NCI-H524 (cell line): ENCODE data around the gene CCS.
"Not testable (repeated sequence)": the region's sequence is repeated elsewhere in the genome, so short reads cannot be mapped to it uniquely, and the experiment has no call there.

Source experiments
- DNase-seq, 2 experiments: peaks; one replicate each; lab custom pipeline; 2025; lab: John Stamatoyannopoulos, UW

Gene CCS

DNA sequence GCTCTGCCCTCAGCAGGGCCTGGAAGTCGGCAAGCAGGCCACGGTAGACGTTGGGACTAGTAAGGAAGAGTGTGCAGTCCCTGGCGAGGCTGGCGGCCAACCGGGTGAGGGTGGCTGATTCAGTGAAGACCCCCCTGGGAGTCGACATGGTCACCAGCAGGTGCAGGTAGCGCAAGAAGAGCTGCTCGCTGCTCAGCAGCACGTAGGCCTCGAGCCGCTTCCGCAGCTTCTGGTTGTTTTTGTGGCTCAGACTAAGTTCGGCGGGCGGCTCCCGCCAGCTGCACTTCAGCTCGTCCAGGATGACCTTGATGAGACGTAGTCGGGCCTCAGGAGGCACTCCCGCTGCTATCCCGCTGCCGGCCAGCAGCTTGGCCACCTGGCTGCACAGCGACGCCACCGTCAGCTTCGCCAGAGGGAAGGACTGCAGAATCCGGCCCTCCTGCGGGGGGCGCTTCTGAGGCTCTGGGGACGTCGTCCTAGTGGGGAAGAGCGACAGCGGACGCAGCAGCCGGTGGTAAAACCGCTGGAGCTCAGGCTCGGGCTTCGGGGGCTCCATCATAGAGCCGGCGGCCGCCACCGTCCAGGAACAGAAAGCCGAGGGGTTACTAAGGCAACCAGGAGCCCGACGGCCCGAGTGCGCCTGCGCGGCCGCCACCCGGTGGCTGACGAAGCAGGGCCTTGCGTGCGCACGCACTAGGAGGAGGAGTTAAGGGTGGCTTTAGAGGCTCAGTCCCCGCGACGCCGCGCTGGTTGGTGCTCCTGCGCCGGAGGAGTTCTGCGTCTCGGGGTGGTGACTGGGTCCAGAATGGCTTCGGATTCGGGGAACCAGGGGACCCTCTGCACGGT lies at the start of gene CCS, which contains the start of gene CCDC87:
TSS of gene CCS (plus strand) at position 729 of the 846 bp plus-strand sequence. CDS start at position 806, 77 bp downstream.
TSS of gene CCDC87 (minus strand) at position 607 of the 846 bp plus-strand sequence. CDS start at position 559, 48 bp downstream.
- DNase-seq = peak; percentile 91 to 95

DNA sequence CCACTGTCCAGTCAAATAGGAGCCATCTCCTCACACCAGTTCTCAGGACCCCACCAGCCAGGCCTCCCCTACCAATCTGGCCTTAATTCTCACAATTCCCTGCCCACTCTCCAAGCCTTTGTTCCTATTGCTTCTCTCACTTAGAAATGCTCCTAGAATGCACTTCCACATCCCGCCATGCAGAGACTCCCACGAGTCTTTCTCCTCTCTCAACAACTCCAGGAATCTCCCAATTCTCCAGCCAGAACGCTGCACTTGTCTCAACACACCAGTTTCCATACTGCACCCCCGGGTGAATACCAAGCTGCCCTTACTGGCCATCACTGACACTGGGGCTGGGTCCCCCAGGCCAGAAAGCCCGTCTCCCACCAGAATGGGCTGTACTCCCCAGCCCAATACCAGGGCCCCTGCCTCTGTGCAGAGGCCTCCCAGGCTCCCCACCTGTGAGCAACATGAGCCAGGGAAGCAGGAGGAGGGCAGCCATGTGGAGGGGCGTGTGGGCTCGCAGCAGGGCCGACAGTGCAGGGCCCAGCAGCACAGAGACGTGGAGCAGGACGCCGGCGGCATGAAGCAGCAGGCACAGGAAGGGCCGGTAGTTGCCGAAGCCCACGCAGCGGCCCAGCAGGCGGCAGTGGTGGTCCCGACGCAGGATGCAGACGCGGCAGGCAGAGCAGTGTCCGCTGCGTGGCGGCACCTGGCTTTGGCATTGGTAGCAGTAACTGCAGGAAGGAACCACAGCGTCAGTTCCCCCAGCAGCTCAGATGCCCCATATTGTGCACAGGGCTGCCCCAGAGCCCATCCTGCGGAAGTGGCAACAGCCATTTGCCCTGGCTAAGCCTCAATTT lies 49.5 kb upstream of the CCS start:
- DNase-seq = no peak

DNA sequence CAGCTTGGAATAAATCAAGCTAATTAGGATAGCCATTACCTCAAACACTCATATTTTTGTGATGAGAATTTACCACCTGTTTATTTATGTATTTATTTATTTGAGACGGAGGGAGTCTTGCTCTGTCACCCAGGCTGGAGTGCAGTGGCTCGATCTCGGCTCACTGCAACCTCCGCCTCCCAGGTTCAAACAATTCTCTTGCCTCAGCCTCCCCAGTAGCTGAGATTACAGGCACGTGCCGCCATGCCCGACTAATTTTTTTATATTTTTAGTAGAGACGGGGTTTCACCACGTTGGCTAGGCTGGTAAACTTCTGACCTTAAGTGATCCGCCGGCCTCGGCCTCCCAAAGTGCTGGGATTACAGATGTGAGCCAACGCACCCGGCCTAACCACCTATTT lies 48.0 kb upstream of the CCS start:
- not testable (repeated sequence) for DNase-seq

GRCh38 chr11:66545701-66546367 lies 47.2 kb upstream of the CCS start, which contains the start of gene ZDHHC24:
TSS of gene ZDHHC24 (minus strand) at chr11:66546048. CDS start at chr11:66546003, 45 bp downstream.
- peak; percentile 90 to 96 for DNase-seq

DNA sequence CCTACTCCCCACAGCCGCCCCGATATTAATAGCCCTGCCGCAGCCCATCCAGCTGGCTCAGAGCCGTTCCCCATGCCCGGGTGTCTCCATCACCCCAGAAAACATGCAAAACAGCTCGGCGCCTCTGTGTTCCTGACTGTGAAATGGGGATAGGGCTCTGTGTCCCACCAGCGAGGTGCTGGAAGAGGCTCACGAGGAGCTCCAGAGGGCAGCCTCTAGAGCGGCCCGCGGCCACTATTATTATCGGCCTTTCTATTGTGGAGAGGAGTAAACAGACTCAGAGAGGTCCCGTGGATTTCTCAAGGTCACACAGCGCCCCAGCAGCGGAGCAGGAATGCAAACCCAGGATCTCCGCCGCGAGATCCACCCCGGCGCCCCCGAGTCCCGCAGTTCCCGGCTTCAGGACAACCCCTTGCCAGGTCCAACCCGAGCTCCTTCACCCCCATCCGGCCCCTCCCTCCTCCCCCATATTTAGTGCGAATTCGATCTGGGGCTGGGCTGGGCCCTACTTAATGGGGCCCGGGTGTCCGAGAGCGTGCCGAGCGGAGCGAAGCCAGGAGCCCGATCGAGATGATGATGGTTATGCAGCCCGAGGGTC lies 46.5 kb upstream of the CCS start, which contains the start of gene ACTN3:
TSS of gene ACTN3 (plus strand) at position 536 of the 598 bp plus-strand sequence. CDS start at position 571, 35 bp downstream.
- DNase-seq = peak in 1 of 2 experiments; percentile 47

DNA sequence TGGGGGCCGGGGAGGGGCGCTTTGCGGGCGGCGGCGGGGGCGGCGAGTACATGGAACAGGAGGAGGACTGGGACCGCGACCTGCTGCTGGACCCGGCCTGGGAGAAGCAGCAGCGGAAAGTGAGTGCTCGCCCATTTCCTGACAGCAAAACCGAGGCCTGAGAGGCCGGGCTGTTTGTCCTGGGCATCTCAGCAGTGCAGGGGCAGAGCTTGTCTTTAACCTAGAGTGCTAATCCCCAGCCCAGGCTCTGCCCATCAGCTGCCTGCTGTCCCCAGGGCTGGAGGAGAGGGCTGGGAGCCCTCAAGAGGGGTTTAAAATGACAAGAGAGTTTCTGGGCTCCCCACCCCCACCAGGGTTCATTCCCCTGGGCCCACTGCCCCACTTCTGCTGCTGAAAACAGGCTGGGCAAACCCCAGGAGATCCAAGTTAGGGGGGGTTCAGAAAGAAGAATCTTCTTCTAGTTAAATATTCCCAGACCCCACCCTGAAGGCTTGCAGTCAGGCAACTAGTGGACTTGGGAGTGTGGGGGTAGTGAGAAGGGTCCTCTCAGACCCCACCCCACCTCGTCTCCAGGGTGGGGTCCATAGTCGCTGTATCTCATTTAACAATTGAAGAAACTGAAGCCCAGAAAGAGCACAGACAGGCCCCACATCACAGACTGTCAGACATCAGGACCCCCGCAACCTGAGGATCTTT lies 45.9 kb upstream of the CCS start:
- peak; percentile 90 to 95 for DNase-seq

GRCh38 chr11:66547662-66548009 lies 45.3 kb upstream of the CCS start:
- DNase-seq = peak; percentile 79 to 88

- DNase-seq = peak; percentile 85 to 93
Observed at GRCh38 chr11:66548041-66548440, 44.9 kb upstream of the CCS start.

DNA sequence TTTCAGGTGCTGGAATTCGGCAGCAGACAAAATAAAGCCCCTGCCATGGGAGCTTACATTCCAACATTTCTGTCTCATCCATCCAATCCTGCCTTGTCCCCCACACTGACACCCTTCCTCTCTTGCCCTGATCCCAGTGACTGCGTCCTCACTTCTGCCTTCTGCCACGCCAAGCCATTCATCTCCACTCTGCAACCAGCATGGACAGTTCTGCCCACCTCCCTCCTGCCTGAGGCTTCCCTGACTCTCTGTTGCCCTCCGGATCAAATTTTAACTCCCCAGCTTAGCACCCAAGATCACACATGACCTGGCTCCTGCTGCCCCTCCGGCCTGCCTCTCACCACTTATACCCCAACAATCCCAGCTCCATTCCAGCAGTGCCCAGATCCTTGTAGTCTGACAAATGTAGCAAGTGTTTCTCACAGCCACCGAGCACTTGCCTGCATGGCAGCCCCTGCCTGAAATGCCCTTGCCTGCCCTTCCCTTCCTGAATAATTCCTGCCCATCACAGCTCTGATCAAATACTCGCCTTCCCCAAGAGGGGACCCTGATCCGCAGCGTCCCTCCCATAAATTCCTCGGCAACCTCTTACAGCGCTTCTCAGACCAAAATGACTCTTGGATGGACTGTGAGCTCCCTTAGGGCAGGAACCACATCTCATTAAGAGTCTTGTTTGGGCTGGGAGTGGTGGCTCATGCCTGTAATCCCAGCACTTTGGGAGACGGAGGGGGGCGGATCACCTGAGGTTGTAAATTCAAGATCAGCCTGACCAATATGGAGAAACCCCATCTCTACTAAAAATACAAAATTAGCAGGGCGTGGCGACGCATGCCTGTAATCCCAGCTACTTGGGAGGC lies 44.0 kb upstream of the CCS start:
- DNase-seq = no peak

DNA sequence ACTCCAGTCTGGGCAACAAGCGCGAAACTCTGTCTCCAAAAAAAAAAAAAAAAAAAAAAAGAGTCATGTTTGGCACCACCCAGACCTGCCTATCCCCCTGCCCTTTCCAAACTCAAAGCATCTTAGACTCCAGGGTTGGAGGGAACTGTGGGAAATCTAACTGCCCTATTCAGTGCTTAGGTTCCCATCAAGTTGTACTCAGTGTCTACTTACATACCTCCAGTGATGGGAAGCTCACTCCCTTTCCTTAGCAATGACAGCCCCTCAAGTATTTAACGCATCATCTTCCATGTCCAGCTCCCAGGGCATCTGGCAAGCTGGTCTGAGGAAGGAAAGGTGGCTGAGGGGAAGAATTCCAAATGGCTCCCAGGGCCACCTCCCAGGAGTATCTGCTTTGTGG lies 43.3 kb upstream of the CCS start:
- DNase-seq = no peak

- DNase-seq = no peak
Observed at GRCh38 chr11:66550887-66551286, 42.1 kb upstream of the CCS start.

DNA sequence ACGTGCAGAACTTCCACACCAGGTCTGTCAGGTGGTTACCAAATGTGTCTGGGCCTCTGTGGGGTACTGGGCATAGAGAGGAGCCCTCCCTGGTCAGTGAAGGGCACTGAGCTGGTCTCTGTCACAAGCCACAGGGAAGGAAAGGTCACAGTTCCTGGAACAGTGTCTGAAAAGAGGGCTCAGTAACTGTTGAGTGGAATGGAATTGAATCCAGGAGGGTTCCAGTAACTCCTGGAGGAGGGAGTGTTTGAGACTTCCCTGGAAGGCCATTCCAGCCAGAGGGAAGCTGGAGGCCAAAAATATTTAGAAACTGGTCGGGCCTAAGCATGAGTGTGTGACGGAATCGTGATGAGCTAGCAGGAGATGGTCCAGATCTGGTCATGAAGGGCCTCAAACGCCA lies 38.4 kb upstream of the CCS start:
- no peak for DNase-seq

- no peak for DNase-seq
Observed at GRCh38 chr11:66555416-66555815, 37.6 kb upstream of the CCS start.

DNA sequence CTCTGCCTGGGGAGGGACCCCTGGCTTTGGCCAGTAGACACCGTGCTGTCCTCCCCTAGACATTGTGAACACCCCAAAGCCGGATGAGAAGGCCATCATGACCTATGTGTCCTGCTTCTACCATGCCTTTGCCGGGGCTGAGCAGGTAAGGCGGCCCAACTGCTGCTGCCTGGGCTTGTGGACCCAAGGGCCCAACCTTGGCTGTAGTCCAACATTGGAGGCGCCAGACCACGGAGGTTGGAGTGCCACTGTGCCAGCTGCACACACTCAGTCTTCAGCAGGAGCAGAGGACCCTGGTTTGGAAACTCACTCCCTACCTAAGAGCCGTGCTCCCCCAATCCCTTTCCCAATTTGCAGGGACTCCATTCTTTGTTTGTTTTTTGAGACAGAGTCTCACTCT lies 36.9 kb upstream of the CCS start:
- DNase-seq = no peak

DNA sequence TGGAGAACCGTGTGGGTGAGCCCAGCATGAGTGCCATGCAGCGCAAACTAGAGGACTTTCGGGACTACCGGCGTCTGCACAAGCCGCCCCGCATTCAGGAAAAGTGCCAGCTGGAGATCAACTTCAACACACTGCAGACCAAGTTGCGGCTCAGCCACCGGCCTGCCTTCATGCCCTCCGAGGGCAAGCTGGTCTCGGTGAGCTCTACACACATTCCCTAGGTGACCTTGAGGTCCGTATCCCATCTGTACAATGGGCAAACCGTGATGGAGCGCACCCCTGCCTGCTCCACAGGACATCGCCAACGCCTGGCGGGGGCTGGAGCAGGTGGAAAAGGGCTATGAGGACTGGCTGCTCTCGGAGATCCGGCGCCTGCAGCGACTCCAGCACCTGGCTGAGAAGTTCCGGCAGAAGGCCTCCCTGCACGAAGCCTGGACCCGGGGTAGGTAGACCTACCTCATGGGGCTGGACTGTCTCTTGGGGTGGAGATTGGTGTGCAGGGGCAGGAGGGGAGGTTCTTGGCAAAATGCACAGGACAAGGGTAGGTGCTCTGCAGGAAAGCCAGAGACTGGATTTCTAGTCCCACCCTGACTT lies 35.2 kb upstream of the CCS start:
- DNase-seq = no peak

- DNase-seq = no peak
Observed at GRCh38 chr11:66559142-66559865, 33.7 kb upstream of the CCS start.

DNA sequence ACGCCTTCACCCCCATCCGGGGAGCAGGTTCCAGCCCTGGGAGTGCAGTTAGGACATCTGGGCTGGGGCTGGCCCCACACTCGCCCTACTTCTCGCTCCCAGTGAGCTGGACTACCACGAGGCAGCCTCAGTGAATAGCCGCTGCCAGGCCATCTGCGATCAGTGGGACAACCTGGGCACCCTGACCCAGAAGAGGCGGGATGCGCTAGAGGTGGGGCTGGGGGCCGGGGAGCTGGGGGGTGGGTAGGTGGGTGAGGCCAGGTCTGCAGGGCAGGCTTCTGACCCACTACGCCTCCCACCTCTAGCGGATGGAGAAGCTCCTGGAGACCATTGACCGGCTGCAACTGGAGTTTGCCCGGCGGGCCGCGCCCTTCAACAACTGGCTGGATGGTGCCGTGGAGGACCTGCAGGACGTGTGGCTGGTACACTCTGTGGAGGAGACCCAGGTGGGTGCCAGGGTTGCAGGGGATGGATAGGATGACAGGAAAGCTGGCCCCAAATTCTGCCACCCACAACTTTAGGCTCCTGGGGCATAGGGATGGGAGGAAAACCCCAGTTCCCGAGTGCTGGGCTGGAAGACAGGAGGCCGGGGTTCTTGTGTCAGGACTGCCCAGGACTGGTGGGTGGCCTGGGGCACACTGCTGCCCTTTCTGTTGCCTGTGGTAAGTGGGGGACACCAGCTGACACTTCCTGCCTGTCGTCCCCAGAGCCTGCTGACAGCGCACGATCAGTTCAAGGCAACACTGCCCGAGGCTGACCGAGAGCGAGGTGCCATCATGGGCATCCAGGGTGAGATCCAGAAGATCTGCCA lies 32.9 kb upstream of the CCS start:
- no peak for DNase-seq
